HG03103 (cell line): ENCODE results near the gene RASAL2.
A peak's percentile ranks its signal among the peaks of the same experiment; 100 is the strongest.
"Not testable (repeated sequence)": the region's sequence is repeated elsewhere in the genome, so short reads cannot be mapped to it uniquely, and the experiment has no call there.

ENCODE experiments used
- ATAC-seq: cut with Tn5 transposase; IDR thresholded peaks from one replicate; pipeline ENCODE4 v1.9.1; 2021; ENCODE audit warnings: low read depth; ENCODE audit not compliant: unreplicated experiment

RASAL2 gene

DNA sequence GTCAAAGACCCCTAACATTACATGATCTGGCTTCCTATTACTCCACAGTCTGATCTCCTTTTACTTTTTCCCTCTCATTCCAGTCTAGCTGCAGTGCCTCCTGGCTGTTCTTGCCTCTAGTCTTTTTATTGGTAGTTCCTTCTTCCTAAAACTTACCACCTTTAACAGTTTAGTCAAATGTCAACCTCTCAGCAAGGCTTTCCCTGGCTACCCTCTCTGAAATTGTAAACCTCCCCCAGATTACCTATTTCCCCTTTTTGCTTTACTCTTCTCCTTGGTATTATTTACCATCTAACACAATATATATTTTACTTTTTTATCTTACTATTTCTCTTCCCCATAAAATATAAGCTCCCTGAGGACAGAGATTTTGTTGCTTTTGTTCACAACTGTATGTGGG lies 273.2 kb downstream of the RASAL2 start:
- ATAC-seq: no peak

GRCh38 chr1:178368208-178368607 lies 274.3 kb downstream of the RASAL2 start:
- ATAC-seq: no peak

DNA sequence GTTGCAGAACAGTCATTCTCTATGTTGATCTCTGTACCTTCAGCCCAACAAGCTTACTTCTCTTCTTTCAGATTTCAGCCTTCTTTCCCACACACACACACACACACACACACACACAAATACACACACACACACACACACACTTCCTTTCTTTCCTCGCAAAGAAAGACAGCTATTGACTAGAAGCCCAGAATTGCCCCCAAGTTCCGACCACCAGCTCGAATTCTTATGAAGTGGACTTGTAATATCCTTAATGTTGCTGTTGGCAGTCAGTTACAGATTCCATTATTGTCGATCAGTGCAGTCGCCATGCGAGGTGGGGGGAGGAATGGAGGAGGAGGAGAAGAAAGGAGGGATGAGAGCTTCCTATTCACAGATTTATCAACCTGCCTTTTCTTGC lies 277.3 kb downstream of the RASAL2 start:
- no peak for ATAC-seq

DNA sequence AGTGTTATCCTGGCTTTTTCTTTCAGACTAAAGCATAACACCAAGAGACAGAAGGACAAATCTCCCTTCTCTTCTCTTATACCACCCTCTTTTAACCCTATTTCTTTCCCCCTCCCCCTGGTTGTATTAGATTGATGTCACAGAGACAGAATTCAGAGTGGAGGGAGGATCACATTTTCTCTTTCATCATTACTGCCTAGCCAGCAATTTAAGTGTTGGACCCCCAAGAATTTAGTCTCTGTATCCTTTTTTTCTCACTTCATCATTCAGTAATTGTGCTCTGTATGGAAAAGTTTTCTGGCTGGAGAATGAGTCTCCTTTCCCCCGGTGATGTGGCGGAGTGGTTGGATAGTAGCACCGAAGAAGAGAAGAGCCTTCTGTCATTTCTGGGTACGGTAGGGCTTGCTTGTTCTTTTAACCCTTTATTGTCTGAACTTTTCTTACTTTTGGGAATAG lies 278.1 kb downstream of the RASAL2 start:
- ATAC-seq: no peak

- ATAC-seq: no peak
These were observed 280.1 kb downstream of the RASAL2 start for GRCh38 chr1:178374016-178374415.

DNA sequence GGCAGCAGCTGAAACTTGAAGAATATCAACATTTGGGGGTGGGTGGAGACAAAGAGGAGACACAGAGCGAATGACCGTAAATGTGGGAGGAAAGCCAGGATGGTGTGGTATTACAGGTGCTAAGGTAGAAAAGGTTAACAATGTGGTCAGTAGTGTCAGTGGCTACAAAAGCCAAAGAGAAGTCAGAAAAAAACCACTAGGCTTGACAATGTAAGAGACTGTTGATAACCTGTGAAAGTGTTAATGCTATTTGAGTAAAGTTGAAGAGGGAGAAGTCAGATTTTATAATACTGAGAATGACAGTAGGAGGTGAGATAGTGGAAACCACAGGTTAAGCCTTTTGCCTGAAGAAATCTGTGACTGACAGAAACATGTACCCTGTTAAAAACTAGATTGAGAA lies 282.1 kb downstream of the RASAL2 start:
- no peak for ATAC-seq

DNA sequence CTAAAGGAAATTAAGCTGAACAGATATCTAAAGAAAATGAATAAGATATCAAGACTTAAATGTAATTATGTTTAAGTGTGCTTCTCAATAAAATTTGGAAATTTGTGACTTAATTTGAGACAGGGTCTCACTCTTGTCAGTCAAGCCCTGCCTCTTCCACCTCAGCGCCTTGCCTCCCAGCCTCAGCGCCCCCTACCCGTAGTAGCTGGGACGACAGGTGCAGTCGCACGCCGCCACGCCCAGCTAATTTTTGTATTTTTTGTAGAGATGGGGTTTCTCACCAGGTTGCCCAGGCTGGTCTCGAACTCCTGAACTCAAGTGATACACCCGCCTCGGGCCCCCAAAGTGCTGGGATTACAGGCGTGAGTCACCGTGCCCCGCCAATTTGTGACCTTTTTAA lies 285.9 kb downstream of the RASAL2 start:
- no peak for ATAC-seq

- no peak for ATAC-seq
These were observed 288.5 kb downstream of the RASAL2 start for GRCh38 chr1:178382372-178382771.

DNA sequence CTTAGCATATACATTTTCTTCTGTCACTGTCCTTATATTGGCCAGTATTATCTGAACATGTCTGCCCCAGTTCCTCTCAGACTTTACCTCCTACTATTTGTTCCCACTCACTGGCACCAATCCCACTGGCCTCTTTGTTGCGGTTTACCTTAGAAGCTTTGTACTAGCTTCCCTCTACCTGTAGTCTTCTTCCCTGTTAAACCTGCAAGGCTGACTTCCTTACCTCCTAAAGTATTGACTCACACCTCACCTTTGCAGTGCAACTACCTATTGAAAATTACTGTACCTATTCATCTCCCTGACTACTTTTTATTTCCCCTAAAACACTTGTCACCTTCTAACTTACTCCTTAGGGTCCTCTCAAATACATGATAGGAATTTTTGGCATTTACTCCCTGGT lies 291.8 kb downstream of the RASAL2 start:
- no peak for ATAC-seq

DNA sequence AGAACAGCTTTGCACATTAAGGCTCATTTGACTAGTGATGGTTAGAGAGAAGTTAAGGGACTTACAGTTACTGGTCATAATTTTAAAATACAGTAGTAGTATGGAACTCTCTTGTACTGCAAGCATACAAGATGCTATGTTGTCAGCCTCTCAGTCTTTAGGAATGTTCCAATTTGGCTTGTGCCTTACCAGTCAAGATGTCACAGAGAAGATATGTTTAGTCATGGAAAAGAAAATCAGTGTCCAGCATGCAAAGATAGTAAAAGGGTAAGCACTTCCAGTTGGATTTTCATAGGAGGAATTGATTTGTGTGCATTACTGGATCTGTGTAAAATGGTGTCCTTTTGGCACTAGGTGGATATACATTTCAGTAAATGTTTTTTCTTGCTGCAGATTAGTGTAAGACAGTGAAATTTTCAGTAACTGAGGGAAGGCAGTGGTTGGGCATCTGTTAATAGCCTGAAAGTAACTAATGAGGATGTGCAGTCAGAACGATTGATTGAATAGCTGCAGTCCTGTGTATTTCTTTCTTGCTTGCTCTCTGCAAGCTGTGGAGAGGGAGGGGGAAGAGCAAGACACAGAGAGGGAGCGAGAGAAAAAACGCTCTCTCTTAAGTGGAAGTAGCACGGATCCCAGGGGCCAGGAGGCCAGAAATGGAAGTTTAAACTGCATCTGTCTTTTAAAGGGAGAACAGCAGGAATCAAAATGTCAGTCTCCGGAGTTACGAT lies 294.7 kb downstream of the RASAL2 start:
- no peak for ATAC-seq

GRCh38 chr1:178389441-178389840 lies 295.5 kb downstream of the RASAL2 start:
- ATAC-seq: no peak

- ATAC-seq: not testable (repeated sequence)
These were observed 296.4 kb downstream of the RASAL2 start for GRCh38 chr1:178390280-178390679.

GRCh38 chr1:178393370-178393769 lies 299.5 kb downstream of the RASAL2 start:
- no peak for ATAC-seq

- ATAC-seq: no peak
These were observed 302.9 kb downstream of the RASAL2 start for GRCh38 chr1:178396789-178397188.

DNA sequence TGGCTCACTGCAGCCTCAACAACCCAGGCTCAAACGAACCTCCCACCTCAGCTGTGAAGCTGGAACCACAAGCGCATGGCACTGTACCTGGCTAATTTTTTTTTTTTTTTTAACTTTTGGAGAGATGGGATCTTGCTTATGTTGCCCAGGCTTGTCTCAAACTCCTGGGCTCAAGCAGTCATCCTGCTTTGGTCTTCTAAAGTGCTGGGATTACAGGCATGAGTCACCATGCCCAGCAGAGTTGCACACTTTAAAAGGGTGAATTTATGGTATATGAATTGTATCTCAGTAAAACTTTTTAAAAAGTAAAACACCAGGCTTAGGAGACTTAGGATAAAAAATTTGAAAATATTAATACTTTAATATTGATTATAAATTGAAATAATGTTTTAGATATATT lies 303.8 kb downstream of the RASAL2 start:
- ATAC-seq: no peak

DNA sequence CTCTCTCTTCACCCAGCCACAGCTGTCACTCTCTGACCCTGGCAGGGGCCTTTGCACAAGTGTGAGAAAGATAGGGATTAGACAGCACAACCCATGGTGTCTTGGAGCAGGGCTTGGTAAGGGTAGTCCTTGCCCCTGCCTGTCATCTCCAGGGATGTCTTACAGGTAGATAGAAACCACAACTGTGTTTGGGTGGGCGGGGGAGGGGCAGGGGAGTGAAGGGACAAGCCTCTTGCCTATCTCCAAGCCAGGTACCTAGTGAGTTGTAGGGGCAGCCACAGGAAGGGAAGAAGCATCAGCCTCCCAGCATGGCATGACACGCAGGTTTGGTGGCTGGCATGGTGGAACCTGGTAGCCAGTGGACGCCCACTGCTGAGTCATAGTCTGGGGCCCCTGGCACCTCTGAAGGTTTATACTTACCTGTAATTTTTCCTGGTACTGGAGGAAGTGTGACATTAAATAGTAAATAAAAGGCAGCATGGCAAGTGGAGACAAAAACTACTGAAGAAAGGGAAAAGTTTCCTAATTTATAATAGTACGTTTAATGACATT lies 305.3 kb downstream of the RASAL2 start:
- ATAC-seq: no peak

DNA sequence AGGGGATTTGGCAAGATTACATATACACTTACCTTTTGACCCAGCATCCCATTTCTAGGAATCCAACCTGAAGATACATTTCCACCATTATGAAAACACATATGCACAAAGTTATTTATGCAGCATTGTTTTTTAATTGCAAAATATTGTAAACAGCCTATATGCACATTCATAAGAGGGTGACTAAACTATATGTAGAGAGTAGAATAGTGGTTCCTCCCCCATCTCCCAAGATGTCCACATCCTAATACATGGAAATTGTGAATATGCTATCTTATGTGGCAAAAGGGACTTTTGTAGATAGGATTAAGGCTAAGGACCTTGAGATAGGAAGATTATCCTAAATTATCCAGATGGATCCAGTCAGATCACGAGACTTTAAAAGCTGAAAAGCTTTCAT lies 311.2 kb downstream of the RASAL2 start:
- ATAC-seq: no peak

GRCh38 chr1:178407215-178407614 lies 313.3 kb downstream of the RASAL2 start:
- no peak for ATAC-seq

- no peak for ATAC-seq
These were observed 313.8 kb downstream of the RASAL2 start for GRCh38 chr1:178407655-178408054.

DNA sequence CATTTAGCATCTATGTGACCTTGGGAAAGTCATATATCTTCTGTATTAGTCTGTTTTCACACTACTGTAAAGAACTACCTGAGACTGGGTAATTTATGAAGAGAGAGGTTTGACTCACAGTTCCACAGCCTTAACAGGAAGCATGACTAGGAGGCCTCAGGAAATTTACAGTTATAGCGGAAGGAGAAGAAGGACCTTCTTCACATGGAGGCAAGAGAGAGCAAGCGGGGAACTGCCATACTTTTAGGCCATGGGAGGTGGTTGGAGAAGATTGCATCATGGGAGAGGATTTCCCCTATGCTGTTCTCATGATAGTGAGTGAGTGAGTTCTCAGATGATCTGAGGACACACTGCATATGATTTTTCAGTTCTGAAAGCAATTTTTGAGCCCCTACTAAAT lies 315.0 kb downstream of the RASAL2 start:
- no peak for ATAC-seq

- no peak for ATAC-seq
These were observed 315.6 kb downstream of the RASAL2 start for GRCh38 chr1:178409541-178409940.

DNA sequence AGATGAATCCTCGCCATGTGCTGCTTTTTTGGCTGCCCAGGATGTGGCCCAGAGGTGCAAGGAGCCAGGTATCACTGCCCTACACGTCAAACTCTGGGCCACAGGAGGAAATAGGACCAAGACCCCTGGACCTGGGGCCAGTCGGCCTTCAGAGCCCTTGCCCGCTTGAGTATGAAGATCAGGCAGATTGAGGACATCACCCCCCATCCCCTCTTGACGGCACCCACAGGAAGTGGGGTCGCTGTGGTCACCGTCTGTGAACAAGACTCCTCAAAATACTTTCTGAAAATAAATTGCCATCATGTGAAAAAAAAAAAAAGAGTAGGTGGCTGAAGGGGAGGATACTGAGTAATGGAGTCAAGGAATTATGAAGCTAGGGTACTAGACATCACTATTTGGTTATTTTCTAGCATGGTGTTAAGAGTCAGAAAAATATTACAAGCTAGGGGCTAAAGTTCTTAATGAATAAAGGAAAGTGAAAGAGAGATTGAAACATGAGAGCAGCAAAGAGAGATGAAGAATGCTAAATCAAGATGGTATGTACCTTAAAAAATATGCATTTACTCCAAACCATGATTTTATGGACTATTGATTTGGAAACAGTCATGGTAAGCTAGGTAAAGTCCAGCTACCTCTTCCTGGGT lies 318.0 kb downstream of the RASAL2 start:
- ATAC-seq: peak; percentile 59
